ENCODE measurements around the gene SUPT3H. TPM values are rescaled to one million over a fixed set of nuclear protein-coding genes. Genes with fewer than 3 reads are reported as not detected.

Gene SUPT3H
- total and polyA plus RNA-seq, 2 donors = 9.4 to 12.5 TPM

DNA sequence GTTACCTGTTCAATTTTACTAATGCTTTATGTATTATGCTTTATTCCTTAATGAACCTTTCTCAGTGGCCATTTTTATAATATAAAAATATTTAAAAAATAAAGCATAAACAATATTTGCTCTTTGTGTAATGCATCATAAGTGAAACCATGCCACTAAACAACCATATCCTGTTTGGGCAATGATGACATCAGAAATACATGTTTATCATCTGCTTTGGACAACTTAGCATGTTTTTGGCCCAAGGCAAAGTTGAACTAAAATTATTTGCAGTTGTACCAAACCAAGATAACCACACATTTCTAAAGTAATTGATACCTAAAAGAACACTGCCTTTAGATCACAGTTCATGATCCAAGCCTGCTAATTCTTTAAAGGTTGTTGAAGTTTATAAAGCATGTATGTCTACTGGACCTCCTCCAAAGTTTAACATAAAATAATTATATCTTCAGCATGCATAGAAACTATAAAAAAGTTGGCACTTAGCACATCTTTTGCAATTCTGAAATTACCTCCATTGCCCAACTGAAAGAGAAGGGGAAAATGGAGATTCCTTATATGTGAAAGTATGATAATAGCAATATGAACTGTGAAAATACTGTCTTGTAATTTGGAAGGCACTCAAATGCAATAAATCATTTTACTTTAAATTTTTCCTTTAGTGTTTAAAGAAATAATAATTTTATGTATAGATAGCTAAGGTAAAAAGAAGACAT is 375.2 kb downstream of the SUPT3H start:
- DNase-seq (ENCODE audit: extremely low spot score) = no peak
- Histone ChIP-seq H3K36me3 (ENCODE audit: insufficient read depth) (no peaks in the 10 kb centered on the region), H3K4me1 (ENCODE audit: insufficient read depth) (no peaks in the 10 kb centered on the region), H3K4me3 (ENCODE audit: low read depth, low read length) (no peak overlapping the region), H3K27ac (ENCODE audit: low read depth) (no peak overlapping the region)

DNA sequence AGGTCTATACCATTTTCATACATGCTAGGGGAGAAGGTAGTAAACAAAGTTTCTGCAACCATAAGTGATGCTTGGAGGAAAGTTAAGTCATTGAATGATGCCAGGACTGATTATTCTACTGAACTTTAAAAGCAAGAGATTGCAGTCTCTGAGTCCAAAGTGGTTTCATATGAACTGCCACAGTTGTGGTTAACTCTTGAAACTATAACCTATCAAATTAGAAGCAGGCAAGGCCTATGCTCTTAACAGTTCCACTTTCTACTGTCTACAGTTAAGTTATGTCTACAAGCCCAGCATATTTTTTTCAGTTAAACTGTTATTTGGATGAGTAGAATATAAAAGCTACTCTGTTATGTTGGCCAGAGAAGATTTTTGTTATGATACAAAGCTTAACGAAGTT is 376.1 kb downstream of the SUPT3H start:
- DNase-seq (ENCODE audit: extremely low spot score) = no peak
- H3K36me3 ChIP-seq (ENCODE audit: insufficient read depth) = no peaks in the 10 kb centered on the region
- no peaks in the 10 kb centered on the region for H3K4me1 ChIP-seq (ENCODE audit: insufficient read depth)
- H3K27ac ChIP-seq (ENCODE audit: low read depth) = no peak overlapping the region
- H3K4me3 ChIP-seq (ENCODE audit: low read depth, low read length) = no peak overlapping the region
- WGBS = 84% methylated on average over 1 of the region's 1 CpG

DNA sequence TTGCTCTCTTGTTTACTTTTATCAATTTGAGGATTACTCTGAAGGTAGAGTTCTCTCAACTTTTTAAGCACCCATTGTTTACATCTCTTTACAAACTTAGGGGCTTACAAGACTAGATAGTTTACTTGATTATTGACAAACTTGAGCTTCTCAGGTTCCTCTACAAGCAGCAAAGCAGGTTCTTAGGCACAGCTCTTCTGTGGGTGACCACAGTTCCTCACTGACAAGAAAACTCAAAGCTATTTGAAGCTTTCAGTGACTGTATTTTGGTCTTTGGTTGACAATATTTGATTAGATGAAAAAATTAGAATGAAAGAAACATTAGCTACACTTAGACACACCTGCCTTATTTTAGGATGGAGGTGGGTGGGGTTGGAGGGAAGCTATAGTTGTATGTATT is 376.9 kb downstream of the SUPT3H start:
- Histone ChIP-seq H3K4me1 (ENCODE audit: insufficient read depth) (no peaks in the 10 kb centered on the region), H3K27ac (ENCODE audit: low read depth) (no peak overlapping the region), H3K36me3 (ENCODE audit: insufficient read depth) (no peaks in the 10 kb centered on the region), H3K4me3 (ENCODE audit: low read depth, low read length) (no peak overlapping the region)
- no peak for DNase-seq (ENCODE audit: extremely low spot score)

DNA sequence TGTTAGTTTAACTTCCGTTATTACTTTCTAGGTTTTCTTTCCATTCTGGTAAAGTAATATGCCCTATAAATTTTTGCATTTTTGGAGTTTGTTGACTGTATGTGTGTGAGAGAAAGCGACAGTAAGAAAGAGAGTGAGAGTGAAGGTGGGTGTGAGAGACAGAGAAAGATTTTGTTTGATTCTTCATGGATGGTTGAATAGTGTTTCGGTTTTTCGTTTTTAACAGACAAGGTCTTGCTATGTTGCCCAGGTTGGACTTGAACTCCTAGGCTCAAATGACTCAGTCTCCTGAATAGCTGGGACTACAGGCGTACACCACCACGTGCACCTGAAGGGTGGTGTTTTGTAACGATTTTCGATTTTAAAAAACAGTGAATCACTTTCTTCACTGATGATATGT is 378.7 kb downstream of the SUPT3H start:
- WGBS = 96% methylated on average over 8 of the region's 8 CpGs

DNA sequence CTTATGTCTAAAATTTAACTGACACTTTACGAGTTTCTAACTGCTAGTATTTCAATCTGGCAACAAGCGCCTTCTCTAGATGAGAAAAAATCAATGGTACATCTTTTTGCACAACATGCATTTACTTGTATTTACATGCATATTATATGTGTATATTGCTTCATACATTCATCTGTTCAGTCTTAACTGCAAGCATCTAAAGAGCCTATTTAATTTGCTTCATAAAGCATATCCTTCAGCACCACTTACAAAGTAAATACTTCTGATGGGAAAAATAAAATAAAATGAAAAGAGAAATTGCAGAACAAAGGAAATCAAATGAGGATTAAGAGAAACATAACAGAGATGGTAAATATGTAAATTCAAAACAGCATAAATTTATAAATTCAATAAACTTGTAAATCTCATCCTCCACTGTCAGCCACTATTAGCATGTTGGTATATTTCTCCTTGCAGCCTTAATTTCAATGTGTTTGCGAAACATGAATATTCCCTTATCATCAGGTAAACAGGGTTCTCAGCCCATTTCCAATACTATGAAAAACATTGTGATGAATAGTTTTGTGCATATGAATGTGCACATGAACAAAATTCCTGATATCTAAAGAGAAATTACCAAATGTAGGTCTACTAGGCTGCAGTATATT is 382.1 kb downstream of the SUPT3H start:
- Histone ChIP-seq H3K27ac (ENCODE audit: low read depth) (no peak overlapping the region), H3K4me3 (ENCODE audit: low read depth, low read length) (no peak overlapping the region), H3K4me1 (ENCODE audit: insufficient read depth) (no peaks in the 10 kb centered on the region), H3K36me3 (ENCODE audit: insufficient read depth) (no peaks in the 10 kb centered on the region)
- DNase-seq (ENCODE audit: extremely low spot score) = no peak
- WGBS = 99% methylated on average over 3 of the region's 3 CpGs

More for the DNA sequence above, 378.7 kb downstream of the SUPT3H start:
- Histone ChIP-seq H3K4me1 (ENCODE audit: insufficient read depth) (no peaks in the 10 kb centered on the region), H3K4me3 (ENCODE audit: low read depth, low read length) (no peak overlapping the region), H3K36me3 (ENCODE audit: insufficient read depth) (no peaks in the 10 kb centered on the region), H3K27ac (ENCODE audit: low read depth) (no peak overlapping the region)
- no peak for DNase-seq (ENCODE audit: extremely low spot score)

DNA sequence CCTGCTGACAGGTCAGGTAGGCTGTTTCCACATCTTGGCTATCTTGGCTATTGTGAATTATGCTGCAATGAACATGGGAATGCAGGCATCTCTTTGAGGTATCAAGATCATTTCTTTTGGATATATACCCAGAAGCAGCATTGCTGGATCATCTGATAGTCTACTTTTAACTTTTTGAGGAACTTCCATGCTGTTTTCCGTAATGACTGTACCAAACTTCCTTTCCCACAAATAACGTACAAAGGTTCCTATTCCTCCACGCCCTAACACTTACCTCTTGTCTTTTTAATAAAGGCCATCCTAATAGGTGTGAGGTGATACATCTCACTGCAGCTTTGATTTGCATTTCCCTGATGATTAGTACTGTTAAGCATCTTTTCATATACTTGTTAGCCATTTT is 388.3 kb downstream of the SUPT3H start:
- DNase-seq (ENCODE audit: extremely low spot score) = no peak
- whole genome bisulfite sequencing = 97% methylated on average over 3 of the region's 3 CpGs
- Histone ChIP-seq H3K4me1 (ENCODE audit: insufficient read depth) (no peaks in the 10 kb centered on the region), H3K4me3 (ENCODE audit: low read depth, low read length) (no peak overlapping the region), H3K36me3 (ENCODE audit: insufficient read depth) (no peaks in the 10 kb centered on the region), H3K27ac (ENCODE audit: low read depth) (no peak overlapping the region)

DNA sequence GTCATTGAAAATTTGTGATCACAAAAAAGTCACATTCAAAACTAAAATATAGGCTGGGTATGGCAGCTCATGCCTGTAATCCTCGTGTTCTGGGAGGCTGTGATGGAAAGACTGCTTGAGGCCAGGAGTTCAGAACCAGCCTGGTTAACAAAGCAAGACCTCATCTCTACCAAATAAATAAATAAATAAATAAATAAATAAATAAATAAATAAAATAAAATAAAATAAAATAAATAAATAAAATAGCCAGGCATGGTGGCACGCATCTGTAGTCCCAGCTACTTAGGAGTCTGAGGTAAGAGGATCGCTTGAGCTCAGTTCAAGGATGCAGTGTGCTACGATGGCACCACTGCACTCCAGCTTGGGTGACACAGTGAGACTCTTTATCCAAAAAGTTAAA is 392.7 kb downstream of the SUPT3H start:
- 98% methylated on average over 4 of the region's 4 CpGs for WGBS
- DNase-seq (ENCODE audit: extremely low spot score) = no peak
- Histone ChIP-seq H3K36me3 (ENCODE audit: insufficient read depth) (no peaks in the 10 kb centered on the region), H3K27ac (ENCODE audit: low read depth) (no peak overlapping the region), H3K4me3 (ENCODE audit: low read depth, low read length) (no peak overlapping the region), H3K4me1 (ENCODE audit: insufficient read depth) (peaks cover 2% of the 10 kb centered on the region)

DNA sequence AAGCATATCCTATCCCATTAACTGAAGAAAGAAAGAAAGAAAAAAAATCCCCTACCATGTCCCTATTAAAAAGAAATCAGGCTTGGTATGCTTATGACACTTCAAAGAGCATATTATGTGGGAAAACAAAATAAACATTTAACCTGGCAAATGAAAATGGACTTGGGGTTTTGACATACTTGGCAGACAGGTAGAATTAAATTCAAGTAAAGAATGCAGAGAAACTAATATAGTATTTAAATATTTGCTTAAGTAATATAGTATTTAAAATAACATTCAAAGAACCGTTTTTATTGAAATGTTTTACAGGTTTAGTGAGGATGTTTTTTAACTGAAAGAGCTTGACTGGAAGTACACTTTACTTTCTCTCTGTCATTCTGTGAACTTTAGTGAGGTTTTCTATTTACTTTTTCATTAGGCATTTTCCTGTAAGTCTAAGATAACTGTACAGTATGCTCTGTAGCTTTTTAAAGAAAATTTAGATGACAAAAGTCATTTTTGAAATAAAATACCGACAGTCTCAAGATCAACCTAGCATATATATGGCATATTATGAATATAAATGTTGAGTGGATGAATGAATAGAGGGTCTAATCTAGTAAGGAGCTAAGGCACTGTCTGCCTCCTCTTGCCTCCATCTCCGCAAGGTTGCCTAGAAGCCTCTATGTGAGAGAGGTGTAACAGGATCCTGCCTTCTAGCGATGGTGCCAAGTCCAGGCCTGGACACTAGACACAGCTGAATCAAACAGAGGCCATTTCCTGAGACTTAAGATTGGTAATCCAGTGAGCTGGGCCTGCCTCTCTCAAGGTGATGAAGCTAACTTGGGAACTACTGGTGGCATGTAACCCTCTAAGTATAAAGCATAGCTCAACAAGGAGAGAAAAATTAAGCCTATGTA is 394.0 kb downstream of the SUPT3H start:
- H3K36me3 ChIP-seq (ENCODE audit: insufficient read depth) = no peaks in the 10 kb centered on the region
- DNase-seq (ENCODE audit: extremely low spot score) = no peak
- peaks cover 2% of the 10 kb centered on the region for H3K4me1 ChIP-seq (ENCODE audit: insufficient read depth)
- no peak overlapping the region for H3K27ac ChIP-seq (ENCODE audit: low read depth)
- WGBS = 87% methylated on average over 4 of the region's 4 CpGs
- no peak overlapping the region for H3K4me3 ChIP-seq (ENCODE audit: low read depth, low read length)

DNA sequence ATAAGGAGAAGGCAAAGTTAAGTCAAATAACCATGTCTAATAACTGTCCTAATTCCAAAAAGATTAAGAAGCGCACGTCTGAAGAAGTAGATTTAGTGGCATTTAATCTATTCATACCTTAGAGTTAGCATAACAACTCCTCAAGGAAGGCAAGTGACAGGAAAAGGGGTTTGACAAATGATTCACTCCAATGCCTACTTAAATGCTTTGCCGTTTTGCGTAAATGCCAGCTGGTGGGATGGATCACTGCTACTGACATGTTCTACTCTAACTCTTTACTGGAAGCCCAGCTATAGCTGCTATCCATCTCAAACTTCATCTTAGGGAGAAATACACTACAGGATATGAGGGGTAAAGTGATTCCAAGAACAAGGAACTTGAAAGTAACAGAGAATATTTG is 396.9 kb downstream of the SUPT3H start:
- no peak overlapping the region for H3K27ac ChIP-seq (ENCODE audit: low read depth)
- H3K4me1 ChIP-seq (ENCODE audit: insufficient read depth) = peaks cover 2% of the 10 kb centered on the region
- WGBS = 80% methylated on average over 4 of the region's 4 CpGs
- H3K36me3 ChIP-seq (ENCODE audit: insufficient read depth) = no peaks in the 10 kb centered on the region
- H3K4me3 ChIP-seq (ENCODE audit: low read depth, low read length) = no peak overlapping the region
- DNase-seq (ENCODE audit: extremely low spot score) = no peak

DNA sequence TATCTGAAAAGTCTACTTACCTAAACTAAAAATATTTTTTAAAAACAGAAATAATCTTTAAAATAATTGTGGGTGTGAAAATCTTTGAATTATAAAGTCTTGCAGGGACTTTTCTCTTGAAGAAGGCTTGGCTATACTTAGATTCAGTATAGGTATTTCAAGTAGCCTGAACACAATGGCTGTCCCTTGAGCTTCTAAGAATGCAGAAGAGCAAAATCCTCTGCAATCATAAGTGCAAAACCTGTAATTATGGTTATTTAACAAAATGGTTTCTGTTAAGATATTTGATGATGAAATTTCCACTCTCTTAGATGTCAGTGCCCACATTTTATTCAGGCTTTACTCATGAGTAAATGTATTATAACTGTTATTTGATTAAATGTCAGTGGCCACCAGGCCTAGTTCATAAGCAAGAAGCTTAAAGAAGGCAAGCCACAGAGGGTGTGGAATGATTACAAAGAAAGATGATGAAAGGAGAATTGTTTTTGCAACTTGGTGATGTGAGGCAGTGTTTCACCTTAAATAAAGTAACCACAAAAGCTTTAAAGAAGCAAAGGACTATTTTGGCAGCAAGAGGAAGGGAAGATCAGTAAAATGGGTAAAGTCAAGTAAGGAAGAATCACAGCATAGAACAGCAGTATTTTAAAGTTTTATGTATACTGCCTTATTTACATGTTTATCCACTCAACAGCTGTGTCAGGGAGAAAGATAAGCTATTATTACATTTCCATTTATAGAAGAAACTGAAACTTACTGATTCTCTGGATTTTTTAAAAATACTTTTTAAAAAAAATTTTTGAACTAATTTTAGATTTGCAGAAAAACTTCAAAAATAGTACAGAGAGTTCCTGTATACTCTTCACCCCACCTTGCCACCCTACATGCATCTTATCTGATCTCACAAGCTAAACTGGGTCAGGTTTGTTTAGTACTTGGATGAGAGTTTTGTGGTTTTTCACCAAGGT is 400.8 kb downstream of the SUPT3H start:
- Histone ChIP-seq H3K4me1 (ENCODE audit: insufficient read depth) (no peaks in the 10 kb centered on the region), H3K36me3 (ENCODE audit: insufficient read depth) (no peaks in the 10 kb centered on the region), H3K4me3 (ENCODE audit: low read depth, low read length) (no peak overlapping the region), H3K27ac (ENCODE audit: low read depth) (no peak overlapping the region)
- no peak for DNase-seq (ENCODE audit: extremely low spot score)

DNA sequence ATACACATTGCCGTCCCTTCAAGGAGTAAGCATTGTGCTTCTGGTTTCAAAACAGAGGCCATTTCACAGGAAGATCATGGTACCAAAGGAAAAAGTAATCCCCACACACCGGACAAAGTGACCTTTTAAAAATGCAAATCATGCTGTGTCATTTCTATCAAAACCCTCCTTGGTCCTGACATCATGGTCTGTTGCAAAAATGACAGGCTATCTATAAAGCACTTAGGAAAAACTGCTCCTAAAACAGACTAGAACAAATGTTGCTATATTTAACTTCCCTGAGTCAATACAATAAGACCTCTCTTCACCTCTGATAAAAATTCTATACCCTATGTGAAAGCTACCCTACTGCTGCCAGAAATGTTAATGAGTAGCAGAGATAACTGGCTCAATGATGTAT is 403.2 kb downstream of the SUPT3H start:
- Histone ChIP-seq H3K27ac (ENCODE audit: low read depth) (no peak overlapping the region), H3K4me1 (ENCODE audit: insufficient read depth) (no peaks in the 10 kb centered on the region), H3K36me3 (ENCODE audit: insufficient read depth) (no peaks in the 10 kb centered on the region), H3K4me3 (ENCODE audit: low read depth, low read length) (no peak overlapping the region)
- no peak for DNase-seq (ENCODE audit: extremely low spot score)
- WGBS = 44% methylated on average over 2 of the region's 2 CpGs

DNA sequence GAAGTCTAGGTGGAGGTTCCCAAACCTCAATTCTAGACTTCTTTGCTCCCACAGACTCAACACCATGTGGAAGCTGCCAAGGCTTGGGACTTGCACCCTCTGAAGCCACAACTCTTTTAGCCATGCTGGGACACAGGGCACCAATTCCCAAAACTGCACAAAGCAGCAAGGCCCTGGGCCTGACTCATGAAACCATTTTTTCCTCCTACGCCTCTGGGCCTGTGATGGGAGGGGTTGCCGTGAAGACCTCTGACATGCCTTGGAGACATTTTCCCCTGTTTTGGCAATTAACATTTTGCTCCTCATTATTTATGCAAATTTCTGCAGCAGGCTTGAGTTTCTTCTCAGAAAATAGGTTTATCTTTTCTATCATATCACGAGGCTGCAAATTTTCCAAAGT is 405.0 kb downstream of the SUPT3H start:
- no peak for DNase-seq (ENCODE audit: extremely low spot score)
- 99% methylated on average over 3 of the region's 3 CpGs for WGBS
- Histone ChIP-seq H3K4me1 (ENCODE audit: insufficient read depth) (no peaks in the 10 kb centered on the region), H3K36me3 (ENCODE audit: insufficient read depth) (no peaks in the 10 kb centered on the region), H3K4me3 (ENCODE audit: low read depth, low read length) (no peak overlapping the region), H3K27ac (ENCODE audit: low read depth) (no peak overlapping the region)
